Keratinocyte (primary cell): Measurements from ENCODE around the gene BBS1. TPM values are rescaled to one million over a fixed set of nuclear protein-coding genes. Genes with fewer than 3 reads are reported as not detected.
A peak's percentile ranks its signal among the peaks of the same experiment; 100 is the strongest.

Source experiments
- DNase-seq: peaks from one replicate; pipeline ENCODE4 v3.0.0-alpha.2; 2011; ENCODE audit warnings: low read depth, missing footprints, low spot score
- FAIRE-seq: peaks from 2 replicates; lab custom pipeline; 2011; peaks lifted over from hg19 to GRCh38; lab: Jason Lieb, UNC
- H2AFZ ChIP-seq: 2 replicates; pipeline ENCODE4 v1.6.0; 2012; ENCODE audit warnings: low read length, control low read depth, inconsistent platforms; ENCODE audit not compliant: control insufficient read depth
- H3K27ac ChIP-seq: 2 replicates; pipeline ENCODE4 v1.5.1; 2011; ENCODE audit warnings: low read length; ENCODE audit not compliant: control insufficient read depth, insufficient read depth
- H3K27me3 ChIP-seq: 3 replicates; pipeline ENCODE4 v1.6.0; 2011; ENCODE audit warnings: low read length; ENCODE audit not compliant: control insufficient read depth, insufficient read depth; ENCODE audit errors: extremely low read depth
- H3K36me3 ChIP-seq, 2 experiments: 2 replicates in 1 of 2; 3 replicates in 1 of 2; pipeline ENCODE4 v1.5.1; 2011; ENCODE audit warnings: low read length in 2 of 2, mild to moderate bottlenecking in 1 of 2; ENCODE audit not compliant: control insufficient read depth in 2 of 2, insufficient read depth in 2 of 2; ENCODE audit errors: extremely low read depth in 1 of 2
- H3K4me1 ChIP-seq: 3 replicates; pipeline ENCODE4 v1.5.1; 2011; ENCODE audit warnings: low read length; ENCODE audit not compliant: control insufficient read depth, insufficient read depth; ENCODE audit errors: extremely low read depth
- H3K4me2 ChIP-seq: 3 replicates; pipeline ENCODE4 v1.6.0; 2011; ENCODE audit warnings: low read depth, low read length; ENCODE audit not compliant: control insufficient read depth, insufficient read depth; ENCODE audit errors: extremely low read depth
- H3K4me3 ChIP-seq, 3 experiments: fragments of 200-600 bp in 1 of 3; sonication (generic) in 1 of 3; 2 replicates in 2 of 3; 3 replicates in 1 of 3; pipeline ENCODE4 v1.5.1; 2011 to 2016; ENCODE audit warnings: low read length in 3 of 3, mild to moderate bottlenecking in 3 of 3, control low read depth in 2 of 3, inconsistent platforms in 1 of 3, low read depth in 1 of 3, mixed read lengths in 1 of 3, mixed run types in 1 of 3, moderate library complexity in 1 of 3; ENCODE audit not compliant: control insufficient read depth in 2 of 3, insufficient read depth in 2 of 3; ENCODE audit errors: extremely low read depth in 1 of 3
- H3K79me2 ChIP-seq: 2 replicates; pipeline ENCODE4 v1.6.0; 2012; ENCODE audit warnings: low read length; ENCODE audit not compliant: control insufficient read depth, insufficient read depth
- H3K9ac ChIP-seq: 3 replicates; pipeline ENCODE4 v1.6.0; 2011; ENCODE audit warnings: low read length; ENCODE audit not compliant: control insufficient read depth, insufficient read depth; ENCODE audit errors: extremely low read depth
- H3K9me1 ChIP-seq: 3 replicates; pipeline ENCODE4 v1.6.0; 2011; ENCODE audit warnings: low read length; ENCODE audit not compliant: control insufficient read depth, insufficient read depth; ENCODE audit errors: extremely low read depth
- H3K9me3 ChIP-seq: 2 replicates; pipeline ENCODE4 v1.5.1; 2012; ENCODE audit warnings: low read depth, low read length; ENCODE audit not compliant: control insufficient read depth
- H4K20me1 ChIP-seq: 3 replicates; pipeline ENCODE4 v1.6.0; 2011; ENCODE audit warnings: low read length; ENCODE audit not compliant: control insufficient read depth, insufficient read depth; ENCODE audit errors: extremely low read depth
- CTCF ChIP-seq, 3 experiments: IDR thresholded peaks in 1 of 3; conservative IDR thresholded peaks in 1 of 3; optimal IDR thresholded peaks in 1 of 3; 2 replicates in 2 of 3; 3 replicates in 1 of 3; pipeline versions ENCODE3 to v1.5.1; 2011; ENCODE audit warnings: low read length in 3 of 3, mild to moderate bottlenecking in 3 of 3, moderate library complexity in 2 of 3, control low read depth in 1 of 3, inconsistent platforms in 1 of 3; ENCODE audit not compliant: insufficient read depth in 2 of 3; ENCODE audit errors: extremely low read depth in 1 of 3
- EZH2 ChIP-seq: IDR thresholded peaks from one replicate; pipeline ENCODE4 v1.6.1; 2012; ENCODE audit warnings: inconsistent platforms, mild to moderate bottlenecking, low read length, moderate library complexity
- dilution Hi-C: fragments of 300-500 bp; cut with MboI; formaldehyde crosslinking; loops from one replicate; pipeline ENCODE4 v1.7.0; 2020; ENCODE audit warnings: low sequenced_read_pairs; ENCODE audit not compliant: extremely low pct_ligation_motif_present
- polyA plus RNA-seq, 5 experiments: library from polyadenylated mRNA; depleted of rRNA in 3 of 5; stranded (reverse) in 3 of 5; stranded (forward) in 1 of 5; unstranded in 1 of 5; fragments of >200 nt; gene quantifications; 1 replicate in 1 of 5; 2 replicates in 3 of 5; 3 replicates in 1 of 5; pipeline versions ENCODE4 v1.2.1 to v1.2.3, GENCODE V29; 2011 to 2012; ENCODE audit warnings: missing spikeins in 2 of 5, low read depth in 1 of 5, low replicate concordance in 1 of 5

The BBS1 gene
- polyA plus RNA-seq, 1 donor (not counting 4 experiments of a cell fraction or from before 2014, with no cell fraction given): 11.7 TPM

- Histone ChIP-seq H3K27ac (peak within 1 kb of the TSS; percentile 96), H3K4me3 (peak within 1 kb of the TSS; percentile 72 to 83 (median 77)), H3K9me3 (no peaks in the 10 kb centered on the region), H3K79me2 (peaks cover 3% of the 10 kb centered on the region), H3K4me2 (peak within 1 kb of the TSS; percentile 92), H3K9me1 (peaks cover 2% of the 10 kb centered on the region), H3K36me3 (peaks cover 8 to 10% of the 10 kb centered on the region in 2 experiments), H3K4me1 (peaks cover 16% of the 10 kb centered on the region), H2AFZ (peak within 1 kb of the TSS; percentile 85), H4K20me1 (peaks cover 5% of the 10 kb centered on the region), H3K9ac (peak within 1 kb of the TSS; percentile 91), H3K27me3 (no peaks in the 10 kb centered on the region)
- dilution Hi-C loops: no loop called here
- FAIRE-seq (no peak), DNase-seq (peak; percentile 79)
- no peak for TF ChIP-seq CTCF (optimal IDR thresholded peaks at IDR 0.05 in 1 of 3, IDR thresholded peaks at IDR 0.05 in 1 of 3, conservative IDR thresholded peaks at IDR 0.05 in 1 of 3; ENCODE audit: extremely low read depth in 1 of 3, insufficient read depth in 2 of 3, low read length in 3 of 3)
- TF ChIP-seq EZH2: no peak
Measured at GRCh38 chr11:66480117-66480938, 30.1 kb upstream of the BBS1 start, which contains the start of gene DPP3. Gene DPP3, plus strand, starts transcription at chr11:66480434. Its CDS starts 1,767 bp downstream, at chr11:66482201.

- no peak overlapping the region for H3K27ac ChIP-seq
- H3K9me3 ChIP-seq: no peaks in the 10 kb centered on the region
- no peaks in the 10 kb centered on the region for H4K20me1 ChIP-seq
- no peak overlapping the region for H3K4me2 ChIP-seq
- peaks cover 3% of the 10 kb centered on the region for H3K79me2 ChIP-seq
- no peak overlapping the region for H3K9ac ChIP-seq
- peaks cover 23 to 33% of the 10 kb centered on the region in 2 experiments for H3K36me3 ChIP-seq
- TF ChIP-seq EZH2 (no peak), CTCF (optimal IDR thresholded peaks at IDR 0.05 in 1 of 3, IDR thresholded peaks at IDR 0.05 in 1 of 3, conservative IDR thresholded peaks at IDR 0.05 in 1 of 3; ENCODE audit: extremely low read depth in 1 of 3, insufficient read depth in 2 of 3, low read length in 3 of 3) (no peak)
- dilution Hi-C loops: no loop called here
- FAIRE-seq: no peak
- H2AFZ ChIP-seq: no peak overlapping the region
- H3K4me1 ChIP-seq: peaks cover 6% of the 10 kb centered on the region
- H3K9me1 ChIP-seq: no peaks in the 10 kb centered on the region
- no peaks in the 10 kb centered on the region for H3K27me3 ChIP-seq
- no peak for DNase-seq
- no peak overlapping the region for H3K4me3 ChIP-seq
Measured at GRCh38 chr11:66484806-66485380, 25.5 kb upstream of the BBS1 start.
